Ishikawa (cell line): ENCODE data around the gene LHX1.

Experiments used
- CEBPB ChIP-seq: IDR thresholded peaks from 2 replicates; pipeline ENCODE4 v1.6.1; 2012
- CREB1 ChIP-seq: IDR thresholded peaks from 2 replicates; pipeline ENCODE4 v1.6.1; 2012; ENCODE audit warnings: low read depth
- EGR1 ChIP-seq: IDR thresholded peaks from 2 replicates; pipeline ENCODE4 v1.6.1; 2012
- EP300 ChIP-seq: IDR thresholded peaks from 2 replicates; pipeline ENCODE4 v1.6.1; 2012; ENCODE audit warnings: borderline replicate concordance
- FOXM1 ChIP-seq: IDR thresholded peaks from 2 replicates; pipeline ENCODE4 v1.6.1; 2012; ENCODE audit warnings: low read depth, borderline replicate concordance
- MAX ChIP-seq: IDR thresholded peaks from 2 replicates; pipeline ENCODE4 v1.6.1; 2012
- NFIC ChIP-seq: IDR thresholded peaks from 2 replicates; pipeline ENCODE4 v1.6.1; 2012
- RAD21 ChIP-seq: IDR thresholded peaks from 2 replicates; pipeline ENCODE4 v1.6.1; 2012; ENCODE audit warnings: low read depth
- TAF1 ChIP-seq: IDR thresholded peaks from 2 replicates; pipeline ENCODE4 v1.6.1; 2012; ENCODE audit warnings: low read depth, mild to moderate bottlenecking
- TCF12 ChIP-seq: IDR thresholded peaks from 2 replicates; pipeline ENCODE4 v1.6.1; 2012; ENCODE audit warnings: low read depth
- TEAD4 ChIP-seq: IDR thresholded peaks from 2 replicates; pipeline ENCODE4 v1.6.1; 2012
- YY1 ChIP-seq: IDR thresholded peaks from 2 replicates; pipeline ENCODE4 v1.6.1; 2012; ENCODE audit warnings: low read depth
- ZBTB7A ChIP-seq: IDR thresholded peaks from 2 replicates; pipeline ENCODE4 v1.6.1; 2012; ENCODE audit warnings: low read depth
- TF ChIP-seq, protein P1 (sequence below): IDR thresholded peaks from 2 replicates; pipeline ENCODE4 v1.6.1; 2012; ENCODE audit warnings: low read depth, mild to moderate bottlenecking
- TF ChIP-seq, protein P2 (sequence below): IDR thresholded peaks from 2 replicates; pipeline ENCODE4 v1.6.1; 2012

The LHX1 gene

GRCh38 chr17:36920032-36921005 is 17.0 kb upstream of the LHX1 start:
- no peak for TF ChIP-seq CREB1
- TF ChIP-seq EP300, result no peak
- TF ChIP-seq TCF12, result no peak
- TF ChIP-seq NFIC, result no peak
- no peak for TF ChIP-seq TEAD4
- TF ChIP-seq FOXM1, result no peak
- no peak for TF ChIP-seq EGR1
- TF ChIP-seq YY1, result no peak
- TF ChIP-seq, protein P1, sequence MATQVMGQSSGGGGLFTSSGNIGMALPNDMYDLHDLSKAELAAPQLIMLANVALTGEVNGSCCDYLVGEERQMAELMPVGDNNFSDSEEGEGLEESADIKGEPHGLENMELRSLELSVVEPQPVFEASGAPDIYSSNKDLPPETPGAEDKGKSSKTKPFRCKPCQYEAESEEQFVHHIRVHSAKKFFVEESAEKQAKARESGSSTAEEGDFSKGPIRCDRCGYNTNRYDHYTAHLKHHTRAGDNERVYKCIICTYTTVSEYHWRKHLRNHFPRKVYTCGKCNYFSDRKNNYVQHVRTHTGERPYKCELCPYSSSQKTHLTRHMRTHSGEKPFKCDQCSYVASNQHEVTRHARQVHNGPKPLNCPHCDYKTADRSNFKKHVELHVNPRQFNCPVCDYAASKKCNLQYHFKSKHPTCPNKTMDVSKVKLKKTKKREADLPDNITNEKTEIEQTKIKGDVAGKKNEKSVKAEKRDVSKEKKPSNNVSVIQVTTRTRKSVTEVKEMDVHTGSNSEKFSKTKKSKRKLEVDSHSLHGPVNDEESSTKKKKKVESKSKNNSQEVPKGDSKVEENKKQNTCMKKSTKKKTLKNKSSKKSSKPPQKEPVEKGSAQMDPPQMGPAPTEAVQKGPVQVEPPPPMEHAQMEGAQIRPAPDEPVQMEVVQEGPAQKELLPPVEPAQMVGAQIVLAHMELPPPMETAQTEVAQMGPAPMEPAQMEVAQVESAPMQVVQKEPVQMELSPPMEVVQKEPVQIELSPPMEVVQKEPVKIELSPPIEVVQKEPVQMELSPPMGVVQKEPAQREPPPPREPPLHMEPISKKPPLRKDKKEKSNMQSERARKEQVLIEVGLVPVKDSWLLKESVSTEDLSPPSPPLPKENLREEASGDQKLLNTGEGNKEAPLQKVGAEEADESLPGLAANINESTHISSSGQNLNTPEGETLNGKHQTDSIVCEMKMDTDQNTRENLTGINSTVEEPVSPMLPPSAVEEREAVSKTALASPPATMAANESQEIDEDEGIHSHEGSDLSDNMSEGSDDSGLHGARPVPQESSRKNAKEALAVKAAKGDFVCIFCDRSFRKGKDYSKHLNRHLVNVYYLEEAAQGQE, result no peak
- no peak for TF ChIP-seq TAF1
- TF ChIP-seq, protein P2, sequence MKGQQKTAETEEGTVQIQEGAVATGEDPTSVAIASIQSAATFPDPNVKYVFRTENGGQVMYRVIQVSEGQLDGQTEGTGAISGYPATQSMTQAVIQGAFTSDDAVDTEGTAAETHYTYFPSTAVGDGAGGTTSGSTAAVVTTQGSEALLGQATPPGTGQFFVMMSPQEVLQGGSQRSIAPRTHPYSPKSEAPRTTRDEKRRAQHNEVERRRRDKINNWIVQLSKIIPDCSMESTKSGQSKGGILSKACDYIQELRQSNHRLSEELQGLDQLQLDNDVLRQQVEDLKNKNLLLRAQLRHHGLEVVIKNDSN, result no peak
- TF ChIP-seq CEBPB, result no peak
- TF ChIP-seq RAD21, result no peak
- TF ChIP-seq ZBTB7A, result no peak
- no peak for TF ChIP-seq MAX

DNA sequence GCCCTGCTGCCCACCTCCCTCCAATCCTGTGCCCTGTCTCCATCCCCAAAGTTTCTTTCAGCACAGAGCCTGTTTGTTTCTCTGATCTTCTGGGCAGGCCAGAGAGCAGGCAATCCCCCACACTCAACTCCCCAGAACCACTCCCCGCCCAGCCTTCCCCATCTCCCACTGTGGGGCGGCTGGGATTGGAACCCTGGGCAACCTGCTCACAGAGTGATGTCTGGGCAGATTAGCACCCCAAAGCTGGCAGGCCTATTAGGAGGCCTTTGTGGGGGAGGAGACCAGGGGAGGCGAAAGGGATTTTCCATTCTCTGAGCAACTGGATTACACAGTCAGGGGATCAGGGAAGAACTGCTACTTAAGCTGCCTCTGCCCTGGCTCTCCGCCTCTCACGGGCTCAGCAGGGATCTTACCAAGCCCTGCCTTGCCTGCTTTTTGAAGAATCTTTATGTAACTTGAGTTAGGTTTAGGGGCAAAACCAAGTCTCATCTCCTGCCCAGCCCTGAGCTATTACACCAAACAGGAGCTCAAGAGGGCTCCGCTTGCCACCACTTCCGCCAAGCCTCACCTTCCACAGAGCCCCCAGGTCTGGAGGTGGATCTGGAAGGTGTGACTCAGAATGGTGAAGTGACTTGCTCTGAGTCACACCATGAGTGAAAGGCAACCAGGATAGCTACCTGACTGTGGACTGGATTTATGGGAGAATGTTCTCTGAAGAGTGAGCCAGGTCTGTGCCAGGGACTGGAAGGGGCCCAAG is 16.0 kb upstream of the LHX1 start:
- no peak for TF ChIP-seq TEAD4
- no peak for TF ChIP-seq FOXM1
- no peak for TF ChIP-seq ZBTB7A
- TF ChIP-seq, protein P1, result no peak
- TF ChIP-seq MAX, result no peak
- peak; percentile 30; the same call in 1 of the 2 replicates for TF ChIP-seq EP300
- TF ChIP-seq NFIC, result no peak
- TF ChIP-seq TCF12, result peak; percentile 65; the same call in 1 of the 2 replicates
- TF ChIP-seq CREB1, result no peak
- TF ChIP-seq EGR1, result no peak
- TF ChIP-seq TAF1, result no peak
- TF ChIP-seq RAD21, result peak; percentile 4; the same call in 1 of the 2 replicates
- no peak for TF ChIP-seq YY1
- no peak for TF ChIP-seq CEBPB
- TF ChIP-seq, protein P2, result no peak

DNA sequence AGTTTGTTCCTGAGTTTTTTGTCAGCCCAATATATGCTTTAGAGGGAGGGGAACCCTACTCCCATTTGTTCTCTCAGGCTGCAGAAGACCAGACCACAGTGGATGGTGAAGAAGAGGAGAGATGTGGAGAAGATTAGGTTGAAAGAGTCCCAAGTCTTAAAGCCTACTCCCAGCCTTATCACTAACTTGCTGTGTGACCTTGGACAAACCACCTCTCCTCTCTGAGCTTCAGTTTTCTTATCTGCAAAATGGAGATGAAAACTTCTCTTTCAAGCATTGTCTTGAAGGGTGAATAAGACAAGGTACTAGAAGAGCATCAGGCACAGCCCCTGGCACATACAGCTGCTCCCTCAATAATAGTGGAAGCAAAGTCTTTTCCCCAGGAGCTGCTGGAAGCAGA is 15.1 kb upstream of the LHX1 start:
- TF ChIP-seq EP300 (no peak), NFIC (no peak), CREB1 (no peak), YY1 (no peak), TAF1 (no peak), FOXM1 (no peak), TEAD4 (no peak), MAX (no peak), CEBPB (no peak), TCF12 (no peak), ZBTB7A (no peak), RAD21 (no peak), EGR1 (no peak)
- TF ChIP-seq, protein P1, result no peak
- TF ChIP-seq, protein P2, result no peak
